Measurements from ENCODE around the gene MDM1. TPM values are rescaled to one million over a fixed set of nuclear protein-coding genes. Genes with fewer than 3 reads are reported as not detected.

Gene MDM1
- total and polyA plus RNA-seq, 2 experiments from 2014 or later, result 3.6 to 14.9 TPM

DNA sequence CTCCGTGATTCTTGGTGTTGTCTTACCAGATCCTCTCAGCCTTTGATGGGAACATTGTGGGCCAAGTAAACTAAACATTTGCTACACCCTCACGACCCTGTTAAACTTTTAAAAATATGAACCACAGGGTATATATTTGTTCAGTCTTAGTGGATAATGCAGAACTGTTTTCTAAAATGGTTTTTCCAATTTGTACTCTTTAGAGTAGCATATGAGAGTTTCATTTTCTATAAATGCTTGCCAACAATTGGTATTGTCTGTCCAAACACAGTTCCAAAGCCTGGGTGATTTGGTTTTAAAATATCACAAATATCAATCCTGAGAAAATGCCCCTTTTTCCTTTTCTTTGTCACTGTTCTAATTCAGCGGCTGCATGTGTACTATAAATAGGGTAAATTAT lies 72.0 kb downstream of the MDM1 start:
- H3K4me3 ChIP-seq, result no peak overlapping the region
- H3K36me3 ChIP-seq (replicated peaks; ENCODE audit: insufficient read depth, low read depth), result no peaks in the 10 kb centered on the region
- no peaks in the 10 kb centered on the region for H3K9me3 ChIP-seq (ENCODE audit: low read depth)
- no peak overlapping the region for H3K4me2 ChIP-seq
- TF ChIP-seq EZH2phosphoT487 (IDR thresholded peaks at IDR 0.05; ENCODE audit: low read depth, severe bottlenecking, unreplicated experiment) (no peak), EZH2 (IDR thresholded peaks at IDR 0.05; ENCODE audit: borderline replicate concordance) (no peak)
- TF ChIP-seq, protein P1, sequence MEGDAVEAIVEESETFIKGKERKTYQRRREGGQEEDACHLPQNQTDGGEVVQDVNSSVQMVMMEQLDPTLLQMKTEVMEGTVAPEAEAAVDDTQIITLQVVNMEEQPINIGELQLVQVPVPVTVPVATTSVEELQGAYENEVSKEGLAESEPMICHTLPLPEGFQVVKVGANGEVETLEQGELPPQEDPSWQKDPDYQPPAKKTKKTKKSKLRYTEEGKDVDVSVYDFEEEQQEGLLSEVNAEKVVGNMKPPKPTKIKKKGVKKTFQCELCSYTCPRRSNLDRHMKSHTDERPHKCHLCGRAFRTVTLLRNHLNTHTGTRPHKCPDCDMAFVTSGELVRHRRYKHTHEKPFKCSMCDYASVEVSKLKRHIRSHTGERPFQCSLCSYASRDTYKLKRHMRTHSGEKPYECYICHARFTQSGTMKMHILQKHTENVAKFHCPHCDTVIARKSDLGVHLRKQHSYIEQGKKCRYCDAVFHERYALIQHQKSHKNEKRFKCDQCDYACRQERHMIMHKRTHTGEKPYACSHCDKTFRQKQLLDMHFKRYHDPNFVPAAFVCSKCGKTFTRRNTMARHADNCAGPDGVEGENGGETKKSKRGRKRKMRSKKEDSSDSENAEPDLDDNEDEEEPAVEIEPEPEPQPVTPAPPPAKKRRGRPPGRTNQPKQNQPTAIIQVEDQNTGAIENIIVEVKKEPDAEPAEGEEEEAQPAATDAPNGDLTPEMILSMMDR (IDR thresholded peaks at IDR 0.05; ENCODE audit: poor library complexity), result no peak
- H3K79me2 ChIP-seq, result no peaks in the 10 kb centered on the region
- no peaks in the 10 kb centered on the region for H3K27me3 ChIP-seq
- DNase-seq (ENCODE audit: low spot score), result no peak
- 78% methylated on average over 3 of the region's 3 CpGs for WGBS (ENCODE audit: low lambda C conversion rate, missing lambda C conversion rate)
- no peaks in the 10 kb centered on the region for H4K20me1 ChIP-seq (ENCODE audit: insufficient read depth, poor library complexity, severe bottlenecking)
- H3K9me2 ChIP-seq (replicated peaks; ENCODE audit: insufficient read depth), result no peaks in the 10 kb centered on the region
- no peak overlapping the region for H2AFZ ChIP-seq
- no peak overlapping the region for H3K27ac ChIP-seq
- no peaks in the 10 kb centered on the region for H3K4me1 ChIP-seq (ENCODE audit: insufficient read depth)

DNA sequence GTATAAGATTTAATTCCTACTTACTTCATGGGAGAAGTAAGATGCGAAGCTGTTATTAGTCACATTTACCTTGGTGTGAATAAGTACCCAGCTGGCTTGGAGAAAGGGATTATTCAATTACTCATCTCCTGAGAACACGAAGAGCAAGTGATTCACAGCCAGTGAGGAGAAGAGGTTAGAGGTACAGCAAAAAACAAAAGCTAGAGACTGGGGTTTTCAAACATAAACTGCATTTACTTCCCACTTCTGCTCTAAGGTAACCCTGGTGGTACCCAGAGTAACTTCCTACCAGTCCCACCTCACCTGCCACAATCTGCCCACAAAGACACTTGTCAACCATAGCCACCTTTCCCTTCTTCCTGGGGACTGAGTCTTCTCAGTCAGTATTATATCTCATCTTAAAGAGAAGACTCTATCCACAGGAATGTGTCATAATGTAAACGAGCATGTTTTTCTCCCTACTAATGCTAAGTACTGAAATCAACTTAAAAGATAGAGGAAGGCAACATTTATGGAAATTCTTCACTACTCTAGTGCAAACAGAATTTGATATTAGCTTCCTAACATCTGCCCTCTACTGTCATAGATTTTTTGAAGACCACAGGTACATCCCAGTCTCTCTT lies 72.7 kb downstream of the MDM1 start:
- 76% methylated on average over 3 of the region's 3 CpGs for WGBS (ENCODE audit: low lambda C conversion rate, missing lambda C conversion rate)
- Histone ChIP-seq H3K36me3 (replicated peaks; ENCODE audit: insufficient read depth, low read depth) (no peaks in the 10 kb centered on the region), H3K27ac (no peak overlapping the region), H4K20me1 (ENCODE audit: insufficient read depth, poor library complexity, severe bottlenecking) (no peaks in the 10 kb centered on the region), H3K4me2 (no peak overlapping the region), H3K9me2 (replicated peaks; ENCODE audit: insufficient read depth) (no peaks in the 10 kb centered on the region), H2AFZ (no peak overlapping the region), H3K27me3 (no peaks in the 10 kb centered on the region), H3K9me3 (ENCODE audit: low read depth) (no peaks in the 10 kb centered on the region), H3K4me3 (no peak overlapping the region), H3K4me1 (ENCODE audit: insufficient read depth) (no peaks in the 10 kb centered on the region), H3K79me2 (no peaks in the 10 kb centered on the region)
- no peak for DNase-seq (ENCODE audit: low spot score)
- no peak for TF ChIP-seq EZH2phosphoT487 (IDR thresholded peaks at IDR 0.05; ENCODE audit: low read depth, severe bottlenecking, unreplicated experiment)
- TF ChIP-seq EZH2 (IDR thresholded peaks at IDR 0.05; ENCODE audit: borderline replicate concordance), result no peak
- TF ChIP-seq, protein P1 (IDR thresholded peaks at IDR 0.05; ENCODE audit: poor library complexity), result no peak

DNA sequence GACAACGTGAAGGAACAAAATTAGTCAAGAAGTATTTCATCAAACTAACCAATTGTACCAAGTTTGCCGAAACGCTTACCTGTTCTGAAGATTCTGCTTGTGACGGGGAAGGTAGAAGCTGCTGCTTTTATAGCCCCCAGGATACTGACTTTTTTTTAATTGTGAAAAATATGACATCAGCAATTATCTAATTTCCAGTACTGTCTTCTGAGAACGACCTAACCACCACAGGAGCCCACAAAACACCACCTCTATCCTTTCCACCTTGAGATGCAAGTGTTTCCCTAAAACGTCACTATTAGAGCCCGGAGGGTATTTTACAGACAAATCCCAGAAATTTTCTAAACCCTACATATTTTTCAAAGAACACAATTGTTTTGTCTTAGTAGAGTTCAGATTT lies 78.7 kb downstream of the MDM1 start, which contains the start of gene IL22:
IL22 (minus strand) TSS at position 101 of the 400 bp plus-strand sequence. CDS start 156 bp downstream, outside the sequence.
- DNase-seq (ENCODE audit: low spot score), result no peak
- no peaks in the 10 kb centered on the region for H3K9me3 ChIP-seq (ENCODE audit: low read depth)
- H3K4me2 ChIP-seq, result no peak within 1 kb of the TSS
- TF ChIP-seq EZH2phosphoT487 (IDR thresholded peaks at IDR 0.05; ENCODE audit: low read depth, severe bottlenecking, unreplicated experiment) (no peak), EZH2 (IDR thresholded peaks at IDR 0.05; ENCODE audit: borderline replicate concordance) (no peak)
- TF ChIP-seq, protein P1 (IDR thresholded peaks at IDR 0.05; ENCODE audit: poor library complexity), result no peak
- no peaks in the 10 kb centered on the region for H3K79me2 ChIP-seq
- no peak within 1 kb of the TSS for H2AFZ ChIP-seq
- no peak within 1 kb of the TSS for H3K27ac ChIP-seq
- H3K4me1 ChIP-seq (ENCODE audit: insufficient read depth), result no peaks in the 10 kb centered on the region
- H3K36me3 ChIP-seq (replicated peaks; ENCODE audit: insufficient read depth, low read depth), result no peaks in the 10 kb centered on the region
- no peaks in the 10 kb centered on the region for H3K9me2 ChIP-seq (replicated peaks; ENCODE audit: insufficient read depth)
- H3K4me3 ChIP-seq, result no peak within 1 kb of the TSS
- H3K27me3 ChIP-seq, result no peaks in the 10 kb centered on the region
- 90% methylated on average over 7 of the region's 7 CpGs for WGBS (ENCODE audit: low lambda C conversion rate, missing lambda C conversion rate)
- H4K20me1 ChIP-seq (ENCODE audit: insufficient read depth, poor library complexity, severe bottlenecking), result no peaks in the 10 kb centered on the region

All from hepatocyte (in vitro differentiated cells).